Esophagus squamous epithelium (tissue), 4 donors: ENCODE measurements around the gene RBM3.

Experiments used
- POLR2A ChIP-seq, 4 donors: fragments of 450-650 bp; IDR thresholded peaks; one replicate each; pipeline ENCODE4 v1.6.1; 2017; ENCODE audit warnings: antibody characterized with exemption in 4 of 4, mild to moderate bottlenecking in 4 of 4, moderate library complexity in 3 of 4
- TF ChIP-seq, protein P1 (sequence below), 6 experiments: fragments of 450-650 bp in 4 of 6; fragments of 200-600 bp in 2 of 6; sonication (generic) in 2 of 6; IDR thresholded peaks; one replicate each; pipeline ENCODE4 v1.5.1; 2016 to 2019; ENCODE audit warnings: antibody characterized with exemption in 6 of 6, mild to moderate bottlenecking in 4 of 6, moderate library complexity in 4 of 6

DNA sequence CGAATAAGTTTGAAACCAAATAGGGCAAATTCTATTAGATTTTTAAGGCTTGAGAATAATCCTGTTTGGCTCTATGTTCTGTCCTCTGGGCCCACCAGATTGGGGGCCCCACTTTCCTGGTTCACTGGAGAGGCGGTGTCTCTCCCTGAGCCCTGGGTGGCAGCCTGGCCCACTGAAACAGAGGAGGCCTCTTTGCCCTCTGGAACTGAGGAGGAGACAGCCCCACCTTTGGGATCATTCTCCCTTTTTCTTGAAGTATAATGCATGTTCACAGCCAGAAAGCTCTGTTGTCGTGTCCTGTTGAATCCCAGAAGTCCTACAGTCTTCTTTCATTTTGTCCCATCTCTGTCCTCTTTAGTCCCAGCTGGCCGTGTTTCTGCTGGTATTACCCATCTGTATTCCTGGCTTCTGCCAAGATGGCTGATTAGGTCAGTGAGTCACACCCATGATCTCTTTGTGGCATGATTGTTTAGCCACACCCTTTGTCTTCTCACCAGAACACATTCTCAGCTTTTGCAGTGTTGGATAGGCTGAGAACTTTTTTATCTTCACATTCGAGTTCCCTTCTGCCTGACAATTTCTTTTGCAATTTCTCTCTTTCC is 42.8 kb upstream of the RBM3 start:
- TF ChIP-seq, protein P1, sequence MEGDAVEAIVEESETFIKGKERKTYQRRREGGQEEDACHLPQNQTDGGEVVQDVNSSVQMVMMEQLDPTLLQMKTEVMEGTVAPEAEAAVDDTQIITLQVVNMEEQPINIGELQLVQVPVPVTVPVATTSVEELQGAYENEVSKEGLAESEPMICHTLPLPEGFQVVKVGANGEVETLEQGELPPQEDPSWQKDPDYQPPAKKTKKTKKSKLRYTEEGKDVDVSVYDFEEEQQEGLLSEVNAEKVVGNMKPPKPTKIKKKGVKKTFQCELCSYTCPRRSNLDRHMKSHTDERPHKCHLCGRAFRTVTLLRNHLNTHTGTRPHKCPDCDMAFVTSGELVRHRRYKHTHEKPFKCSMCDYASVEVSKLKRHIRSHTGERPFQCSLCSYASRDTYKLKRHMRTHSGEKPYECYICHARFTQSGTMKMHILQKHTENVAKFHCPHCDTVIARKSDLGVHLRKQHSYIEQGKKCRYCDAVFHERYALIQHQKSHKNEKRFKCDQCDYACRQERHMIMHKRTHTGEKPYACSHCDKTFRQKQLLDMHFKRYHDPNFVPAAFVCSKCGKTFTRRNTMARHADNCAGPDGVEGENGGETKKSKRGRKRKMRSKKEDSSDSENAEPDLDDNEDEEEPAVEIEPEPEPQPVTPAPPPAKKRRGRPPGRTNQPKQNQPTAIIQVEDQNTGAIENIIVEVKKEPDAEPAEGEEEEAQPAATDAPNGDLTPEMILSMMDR (IDR thresholded peaks at IDR 0.05): no peak
- no peak for TF ChIP-seq POLR2A (IDR thresholded peaks at IDR 0.05)
